ENCODE measurements around the gene PAH. TPM values are rescaled to one million over a fixed set of nuclear protein-coding genes. Genes with fewer than 3 reads are reported as not detected.
"Not testable (repeated sequence)": the region's sequence is repeated elsewhere in the genome, so short reads cannot be mapped to it uniquely, and the experiment has no call there.

PAH gene
- total and polyA plus RNA-seq, 2 of the 4 experiments (the other 2 are of a cell fraction): not detected

DNA sequence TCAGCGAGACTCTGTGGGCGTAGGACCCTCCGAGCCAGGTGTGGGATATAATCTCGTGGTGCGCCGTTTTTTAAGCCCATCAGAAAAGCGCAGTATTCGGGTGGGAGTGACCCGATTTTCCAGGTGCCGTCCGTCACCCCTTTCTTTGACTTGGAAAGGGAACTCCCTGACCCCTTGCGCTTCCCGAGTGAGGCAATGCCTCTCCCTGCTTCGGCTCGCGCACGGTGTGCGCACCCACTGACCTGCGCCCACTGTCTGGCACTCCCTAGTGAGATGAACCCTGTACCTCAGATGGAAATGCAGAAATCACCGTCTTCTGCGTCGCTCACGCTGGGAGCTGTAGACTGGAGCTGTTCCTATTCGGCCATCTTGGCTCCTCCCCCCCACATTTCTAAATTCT, 84.2 kb downstream of the PAH start:
- H4K5ac ChIP-seq (ENCODE audit: low read depth, low read length); POLR2A ChIA-PET (ENCODE audit: unreplicated experiment); in situ Hi-C loops (cut with MboI; ENCODE audit: low sequenced_read_pairs); H2AK5ac ChIP-seq (ENCODE audit: low read depth, low read length); dilution Hi-C loops (cut with HindIII; ENCODE audit: low sequenced_read_pairs, unreplicated experiment); H3K56ac ChIP-seq (ENCODE audit: extremely low read depth, insufficient read depth, low read length); H4K20me1 ChIP-seq (ENCODE audit: insufficient read depth, low read length); H2BK120ac ChIP-seq (ENCODE audit: low read depth, low read length); H4K8ac ChIP-seq (ENCODE audit: low read depth in 2 of 2, low read length in 2 of 2); H2BK5ac ChIP-seq (ENCODE audit: low read depth, low read length, poor library complexity, severe bottlenecking); H3K27me3 ChIP-seq (ENCODE audit: control insufficient read depth, insufficient read depth, low read length); H2AK9ac ChIP-seq (replicated peaks; ENCODE audit: low read depth, low read length, poor library complexity); H3K4me3 ChIP-seq (ENCODE audit: insufficient read depth, low read depth, low read length); H3K79me1 ChIP-seq (ENCODE audit: low read depth in 1 of 2, low read length in 2 of 2); DNase-seq; ATAC-seq (ENCODE audit: low read depth); H3K18ac ChIP-seq (ENCODE audit: low read depth, low read length); H3K9me1 ChIP-seq (ENCODE audit: insufficient read depth, low read length); H2BK20ac ChIP-seq (ENCODE audit: low read depth, low read length); H3K9ac ChIP-seq (ENCODE audit: low read depth, low read length); intact Hi-C loops (cut with micrococcal nuclease); H3K27ac ChIP-seq (ENCODE audit: insufficient read depth, low read length); H2BK15ac ChIP-seq (ENCODE audit: low read depth, low read length); H3K36me3 ChIP-seq (ENCODE audit: control insufficient read depth, insufficient read depth, low read length); H3K4me2 ChIP-seq (ENCODE audit: low read depth, low read length); H3K23ac ChIP-seq (ENCODE audit: low read depth, low read length); H3K14ac ChIP-seq (replicated peaks; ENCODE audit: low read depth, low read length); H3K4me1 ChIP-seq (ENCODE audit: control insufficient read depth, insufficient read depth, low read length); H4K91ac ChIP-seq (ENCODE audit: insufficient read depth, low read depth, low read length); H2AFZ ChIP-seq (replicated peaks; ENCODE audit: low read length, poor library complexity); H3K9me3 ChIP-seq (ENCODE audit: control insufficient read depth, insufficient read depth, low read length); BruUV-seq (replicated peaks); CTCF ChIA-PET; H3K4ac ChIP-seq (ENCODE audit: low read depth, low read length): not testable (repeated sequence)
- WGBS, 2 experiments (ENCODE audit: extremely low coverage in 2 of 2, insufficient read length in 1 of 2): 33% methylated on average over 1 of the region's 24 CpGs; no CpG with 5 or more reads in 1 of the 2 experiments

All from IMR-90 (cell line).